Pulmonary artery endothelial cell (primary cell): ENCODE data around the gene ELAVL1. TPM values are rescaled to one million over a fixed set of nuclear protein-coding genes. Genes with fewer than 3 reads are reported as not detected.
A peak's percentile ranks its signal among the peaks of the same experiment; 100 is the strongest.

Experiments used
- DNase-seq: peaks from one replicate; pipeline ENCODE4 v3.0.0-alpha.2; 2011; ENCODE audit warnings: low read depth, low spot score
- total RNA-seq: library from RNA; depleted of rRNA; stranded (reverse); fragments of >200 nt; gene quantifications from 2 replicates; pipeline ENCODE4 v1.2.3, GENCODE V29; 2014

ELAVL1 gene
- total RNA-seq, 1 donor from 2014 or later = 65.6 TPM

- DNase-seq = no peak
These were observed 15.9 kb upstream of the ELAVL1 start for GRCh38 chr19:8021374-8021773.

- no peak for DNase-seq
These were observed 15.2 kb upstream of the ELAVL1 start for GRCh38 chr19:8020681-8021080.

- DNase-seq = no peak
These were observed 12.4 kb upstream of the ELAVL1 start for GRCh38 chr19:8017808-8018207.

GRCh38 chr19:8004723-8005513 lies 523 bp downstream of the ELAVL1 start:
- DNase-seq = no peak

GRCh38 chr19:8004001-8004400 lies 1.4 kb downstream of the ELAVL1 start:
- DNase-seq = no peak

GRCh38 chr19:8001995-8002849 lies 3.2 kb downstream of the ELAVL1 start:
- DNase-seq = peak; percentile 30

GRCh38 chr19:8001651-8001994 lies 3.8 kb downstream of the ELAVL1 start:
- DNase-seq = no peak

- no peak for DNase-seq
These were observed 5.0 kb downstream of the ELAVL1 start for GRCh38 chr19:8000298-8001038.

- no peak for DNase-seq
These were observed 6.1 kb downstream of the ELAVL1 start for GRCh38 chr19:7999376-7999775.

- DNase-seq = no peak
These were observed 7.5 kb downstream of the ELAVL1 start for GRCh38 chr19:7997809-7998480.

GRCh38 chr19:7996883-7997282 lies 8.6 kb downstream of the ELAVL1 start:
- no peak for DNase-seq

- no peak for DNase-seq
These were observed 9.7 kb downstream of the ELAVL1 start for GRCh38 chr19:7995810-7996158.

GRCh38 chr19:7994928-7995809 lies 10.3 kb downstream of the ELAVL1 start:
- no peak for DNase-seq

GRCh38 chr19:7994114-7994513 lies 11.3 kb downstream of the ELAVL1 start:
- DNase-seq = no peak

GRCh38 chr19:7993560-7993959 lies 11.9 kb downstream of the ELAVL1 start:
- no peak for DNase-seq

- DNase-seq = no peak
These were observed 12.9 kb downstream of the ELAVL1 start for GRCh38 chr19:7992575-7992974.

GRCh38 chr19:7989071-7989575 lies 16.3 kb downstream of the ELAVL1 start:
- no peak for DNase-seq

- no peak for DNase-seq
These were observed 17.1 kb downstream of the ELAVL1 start for GRCh38 chr19:7988307-7988706.

- no peak for DNase-seq
These were observed 18.2 kb downstream of the ELAVL1 start for GRCh38 chr19:7987114-7987768.
